Stimulated activated CD4-positive, alpha-beta T cell treated with anti-CD3 and anti-CD28 coated beads, Interleukin-2, amount 100 ng/mL, for 24 hours (primary cell): ENCODE measurements around the gene EIF4E1B.

Experiments used
- DNase-seq, 2 donors: peaks; one replicate each; pipeline ENCODE4 v3.0.0-alpha.2; 2020

EIF4E1B gene

GRCh38 chr5:176693477-176693851, 63.0 kb downstream of the EIF4E1B start:
- DNase-seq = no peak

GRCh38 chr5:176694146-176694545, 63.7 kb downstream of the EIF4E1B start:
- no peak for DNase-seq

GRCh38 chr5:176694631-176695030, 64.2 kb downstream of the EIF4E1B start:
- no peak for DNase-seq

GRCh38 chr5:176695073-176695472, 64.6 kb downstream of the EIF4E1B start:
- no peak for DNase-seq
